ENCODE results near the gene KIAA1549. TPM values are rescaled to one million over a fixed set of nuclear protein-coding genes. Genes with fewer than 3 reads are reported as not detected.

The KIAA1549 gene
- total and polyA plus RNA-seq, 4 donors = 0.83 to 5.8 (median 3.6) TPM

GRCh38 chr7:138867744-138868143 is 113.4 kb downstream of the KIAA1549 start:
- Histone ChIP-seq H3K27me3 (ENCODE audit: control insufficient read depth in 3 of 3, insufficient read depth in 3 of 3, low read length in 2 of 3) (no peaks in the 10 kb centered on the region), H3K9me3 (ENCODE audit: control insufficient read depth in 4 of 4, insufficient read depth in 3 of 4, low read length in 3 of 4) (no peaks in the 10 kb centered on the region), H3K4me3 (no peak overlapping the region), H3K9ac (ENCODE audit: insufficient read depth in 1 of 2, low read length in 2 of 2) (no peak overlapping the region), H3K36me3 (ENCODE audit: control insufficient read depth in 4 of 4, insufficient read depth in 4 of 4, low read length in 4 of 4) (peaks cover 5 to 21% (median 10%) of the 10 kb centered on the region in 4 donors), H3K4me1 (ENCODE audit: control insufficient read depth in 5 of 5, insufficient read depth in 5 of 5, low read length in 5 of 5) (no peaks in the 10 kb centered on the region), H3K27ac (ENCODE audit: low read depth in 1 of 2, low read length in 1 of 2) (no peak overlapping the region)
- 96 to 97% methylated on average over 19 of the region's 19 CpGs for WGBS, 2 donors
- ATAC-seq (ENCODE audit: insufficient read depth, low FRiP score) (no peak), DNase-seq (no peak)
- TF ChIP-seq CTCF (IDR thresholded peaks at IDR 0.05; ENCODE audit: control extremely low read depth, extremely low read depth) = no peak

- Histone ChIP-seq H3K27me3 (ENCODE audit: control insufficient read depth in 3 of 3, insufficient read depth in 3 of 3, low read length in 2 of 3) (no peaks in the 10 kb centered on the region), H3K27ac (ENCODE audit: low read depth in 1 of 2, low read length in 1 of 2) (no peak overlapping the region), H3K36me3 (ENCODE audit: control insufficient read depth in 4 of 4, insufficient read depth in 4 of 4, low read length in 4 of 4) (peaks cover 5 to 17% (median 10%) of the 10 kb centered on the region in 4 donors), H3K4me3 (no peak overlapping the region), H3K4me1 (ENCODE audit: control insufficient read depth in 5 of 5, insufficient read depth in 5 of 5, low read length in 5 of 5) (no peaks in the 10 kb centered on the region), H3K9me3 (ENCODE audit: control insufficient read depth in 4 of 4, insufficient read depth in 3 of 4, low read length in 3 of 4) (no peaks in the 10 kb centered on the region), H3K9ac (ENCODE audit: insufficient read depth in 1 of 2, low read length in 2 of 2) (no peak overlapping the region)
- ATAC-seq (ENCODE audit: insufficient read depth, low FRiP score) (no peak), DNase-seq (no peak)
- no peak for TF ChIP-seq CTCF (IDR thresholded peaks at IDR 0.05; ENCODE audit: control extremely low read depth, extremely low read depth)
- WGBS, 2 donors = 96% methylated on average over 9 of the region's 9 CpGs
These were observed 114.8 kb downstream of the KIAA1549 start for GRCh38 chr7:138866353-138866752.

GRCh38 chr7:138865843-138866242 is 115.3 kb downstream of the KIAA1549 start:
- no peaks in the 10 kb centered on the region for H3K4me1 ChIP-seq (ENCODE audit: control insufficient read depth in 5 of 5, insufficient read depth in 5 of 5, low read length in 5 of 5)
- no peak overlapping the region for H3K4me3 ChIP-seq
- no peak overlapping the region for H3K9ac ChIP-seq (ENCODE audit: insufficient read depth in 1 of 2, low read length in 2 of 2)
- peaks cover 5 to 17% (median 12%) of the 10 kb centered on the region in 4 donors for H3K36me3 ChIP-seq (ENCODE audit: control insufficient read depth in 4 of 4, insufficient read depth in 4 of 4, low read length in 4 of 4)
- no peaks in the 10 kb centered on the region for H3K9me3 ChIP-seq (ENCODE audit: control insufficient read depth in 4 of 4, insufficient read depth in 3 of 4, low read length in 3 of 4)
- DNase-seq = no peak
- no peaks in the 10 kb centered on the region for H3K27me3 ChIP-seq (ENCODE audit: control insufficient read depth in 3 of 3, insufficient read depth in 3 of 3, low read length in 2 of 3)
- WGBS, 2 donors = 58 to 73% methylated on average over 4 of the region's 4 CpGs
- TF ChIP-seq CTCF (IDR thresholded peaks at IDR 0.05; ENCODE audit: control extremely low read depth, extremely low read depth) = peak; percentile 4
- H3K27ac ChIP-seq (ENCODE audit: low read depth in 1 of 2, low read length in 1 of 2) = no peak overlapping the region
- ATAC-seq (ENCODE audit: insufficient read depth, low FRiP score) = no peak

GRCh38 chr7:138864667-138865066 is 116.5 kb downstream of the KIAA1549 start:
- no peak overlapping the region for H3K9ac ChIP-seq (ENCODE audit: insufficient read depth in 1 of 2, low read length in 2 of 2)
- peaks cover 5 to 15% (median 13%) of the 10 kb centered on the region in 4 donors for H3K36me3 ChIP-seq (ENCODE audit: control insufficient read depth in 4 of 4, insufficient read depth in 4 of 4, low read length in 4 of 4)
- TF ChIP-seq CTCF (IDR thresholded peaks at IDR 0.05; ENCODE audit: control extremely low read depth, extremely low read depth) = no peak
- no peak overlapping the region for H3K4me3 ChIP-seq
- ATAC-seq (ENCODE audit: insufficient read depth, low FRiP score) (no peak), DNase-seq (no peak)
- WGBS, 2 donors = 80 to 86% methylated on average over 3 of the region's 3 CpGs
- H3K9me3 ChIP-seq (ENCODE audit: control insufficient read depth in 4 of 4, insufficient read depth in 3 of 4, low read length in 3 of 4) = no peaks in the 10 kb centered on the region
- H3K27ac ChIP-seq (ENCODE audit: low read depth in 1 of 2, low read length in 1 of 2) = no peak overlapping the region
- H3K27me3 ChIP-seq (ENCODE audit: control insufficient read depth in 3 of 3, insufficient read depth in 3 of 3, low read length in 2 of 3) = no peaks in the 10 kb centered on the region
- H3K4me1 ChIP-seq (ENCODE audit: control insufficient read depth in 5 of 5, insufficient read depth in 5 of 5, low read length in 5 of 5) = no peaks in the 10 kb centered on the region
